Suprapubic skin (tissue), 4 donors: Measurements from ENCODE around the gene CCR8. TPM values are rescaled to one million over a fixed set of nuclear protein-coding genes. Genes with fewer than 3 reads are reported as not detected.
A peak's percentile ranks its signal among the peaks of the same experiment; 100 is the strongest.

Experiments
- DNase-seq, 2 donors: peaks; one replicate each; pipeline ENCODE4 v3.0.0-alpha.2; 2019; ENCODE audit warnings: low spot score in 2 of 2
- H3K27ac ChIP-seq: fragments of 200-600 bp; sonication (generic); one replicate; pipeline ENCODE4 v1.5.1; 2019
- H3K27me3 ChIP-seq: fragments of 200-600 bp; sonication (generic); one replicate; pipeline ENCODE4 v1.5.1; 2019
- H3K36me3 ChIP-seq: fragments of 200-600 bp; sonication (generic); one replicate; pipeline ENCODE4 v1.5.1; 2019
- H3K4me1 ChIP-seq: fragments of 200-600 bp; sonication (generic); one replicate; pipeline ENCODE4 v1.5.1; 2019
- H3K4me3 ChIP-seq: fragments of 200-600 bp; sonication (generic); one replicate; pipeline ENCODE4 v1.5.1; 2019; ENCODE audit warnings: mild to moderate bottlenecking
- H3K9me3 ChIP-seq: fragments of 200-600 bp; sonication (generic); one replicate; pipeline ENCODE4 v1.5.1; 2019
- EP300 ChIP-seq: sonication (generic); formaldehyde crosslinking; IDR thresholded peaks from one replicate; pipeline ENCODE4 v1.6.1; 2017; ENCODE audit warnings: antibody characterized with exemption
- POLR2A ChIP-seq, 2 donors: fragments of 450-650 bp; IDR thresholded peaks; one replicate each; pipeline ENCODE4 v1.6.1; 2017; ENCODE audit warnings: antibody characterized with exemption in 2 of 2, mild to moderate bottlenecking in 2 of 2, moderate library complexity in 2 of 2
- POLR2AphosphoS5 ChIP-seq, 3 donors: sonication (generic); formaldehyde crosslinking; IDR thresholded peaks; one replicate each; pipeline ENCODE4 v1.6.1; 2017; ENCODE audit warnings: antibody characterized with exemption in 3 of 3
- WGBS: methylation state at CpG from one replicate; pipeline ENCODE4 v1.1.5; 2018; 5-methylcytosine and 5-hydroxymethylcytosine counted together
- total RNA-seq, 4 donors: library from RNA; depleted of rRNA; stranded (reverse); fragments of >200 nt; gene quantifications; one replicate each; pipeline ENCODE4 v1.1.0, GENCODE V29; 2016
- TF ChIP-seq, protein P1 (sequence below), 2 donors: fragments of 200-600 bp in 1 of 2; fragments of 450-650 bp in 1 of 2; sonication (generic) in 1 of 2; IDR thresholded peaks; one replicate each; pipeline ENCODE4 v1.5.1; 2016 to 2019; ENCODE audit warnings: antibody characterized with exemption in 2 of 2, mild to moderate bottlenecking in 1 of 2, moderate library complexity in 1 of 2

Gene CCR8
- total RNA-seq, 4 donors from 2014 or later, result not detected

DNA sequence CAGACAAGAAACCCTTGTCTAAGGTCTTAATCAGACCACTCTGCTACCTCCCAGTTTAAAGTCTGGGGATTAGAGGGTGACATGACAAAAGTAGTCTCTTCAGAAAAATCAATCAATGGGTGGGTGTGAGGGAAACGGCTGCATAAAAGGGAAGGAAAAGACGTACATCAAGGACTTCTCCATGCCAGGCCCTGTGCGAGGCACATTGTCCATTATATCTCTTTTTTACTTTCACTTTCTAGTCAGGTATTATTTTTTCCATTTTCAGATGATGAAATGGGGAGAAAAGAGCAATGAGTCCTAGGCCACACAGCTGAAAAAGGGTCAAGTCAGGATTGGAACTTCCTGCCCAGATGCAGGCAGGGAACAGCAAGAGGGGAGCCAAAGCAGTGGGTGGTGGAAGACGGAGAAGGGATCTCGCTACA, 45.0 kb upstream of the CCR8 start:
- no peak overlapping the region for H3K4me3 ChIP-seq
- no peaks in the 10 kb centered on the region for H3K36me3 ChIP-seq
- TF ChIP-seq, protein P1, sequence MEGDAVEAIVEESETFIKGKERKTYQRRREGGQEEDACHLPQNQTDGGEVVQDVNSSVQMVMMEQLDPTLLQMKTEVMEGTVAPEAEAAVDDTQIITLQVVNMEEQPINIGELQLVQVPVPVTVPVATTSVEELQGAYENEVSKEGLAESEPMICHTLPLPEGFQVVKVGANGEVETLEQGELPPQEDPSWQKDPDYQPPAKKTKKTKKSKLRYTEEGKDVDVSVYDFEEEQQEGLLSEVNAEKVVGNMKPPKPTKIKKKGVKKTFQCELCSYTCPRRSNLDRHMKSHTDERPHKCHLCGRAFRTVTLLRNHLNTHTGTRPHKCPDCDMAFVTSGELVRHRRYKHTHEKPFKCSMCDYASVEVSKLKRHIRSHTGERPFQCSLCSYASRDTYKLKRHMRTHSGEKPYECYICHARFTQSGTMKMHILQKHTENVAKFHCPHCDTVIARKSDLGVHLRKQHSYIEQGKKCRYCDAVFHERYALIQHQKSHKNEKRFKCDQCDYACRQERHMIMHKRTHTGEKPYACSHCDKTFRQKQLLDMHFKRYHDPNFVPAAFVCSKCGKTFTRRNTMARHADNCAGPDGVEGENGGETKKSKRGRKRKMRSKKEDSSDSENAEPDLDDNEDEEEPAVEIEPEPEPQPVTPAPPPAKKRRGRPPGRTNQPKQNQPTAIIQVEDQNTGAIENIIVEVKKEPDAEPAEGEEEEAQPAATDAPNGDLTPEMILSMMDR (IDR thresholded peaks at IDR 0.05), result no peak
- TF ChIP-seq POLR2AphosphoS5 (IDR thresholded peaks at IDR 0.05), result no peak
- no peak for TF ChIP-seq POLR2A (IDR thresholded peaks at IDR 0.05)
- 79% methylated on average over 5 of the region's 5 CpGs for WGBS
- H3K4me1 ChIP-seq, result peaks cover 10% of the 10 kb centered on the region
- H3K9me3 ChIP-seq, result no peaks in the 10 kb centered on the region
- H3K27me3 ChIP-seq, result no peaks in the 10 kb centered on the region
- DNase-seq, result no peak
- H3K27ac ChIP-seq, result no peak overlapping the region

DNA sequence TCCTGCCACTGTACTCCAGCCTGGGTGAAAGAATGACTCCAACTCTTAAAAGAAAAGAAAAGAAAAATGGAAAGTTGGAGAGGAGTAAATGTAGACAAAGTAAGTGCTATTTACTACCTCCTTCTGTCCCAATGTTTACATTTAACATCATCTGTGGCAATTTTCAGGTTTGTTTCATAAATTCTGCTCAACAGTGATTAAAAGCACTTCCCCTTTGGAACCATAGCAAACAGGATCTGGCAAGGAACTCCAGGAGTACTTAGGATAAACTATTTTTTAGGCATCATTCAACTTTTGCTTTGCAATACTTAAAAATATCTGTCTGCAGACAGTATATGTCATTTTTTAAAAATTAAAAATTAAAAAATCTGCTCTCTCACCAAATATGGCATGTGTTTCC, 44.2 kb upstream of the CCR8 start:
- Histone ChIP-seq H3K27me3 (no peaks in the 10 kb centered on the region), H3K4me3 (no peak overlapping the region), H3K9me3 (no peaks in the 10 kb centered on the region), H3K27ac (no peak overlapping the region), H3K4me1 (peaks cover 4% of the 10 kb centered on the region), H3K36me3 (no peaks in the 10 kb centered on the region)
- TF ChIP-seq POLR2A (IDR thresholded peaks at IDR 0.05) (no peak), EP300 (no peak)
- no peak for DNase-seq

- no peaks in the 10 kb centered on the region for H3K36me3 ChIP-seq
- TF ChIP-seq POLR2AphosphoS5 (IDR thresholded peaks at IDR 0.05) (no peak), EP300 (no peak), POLR2A (IDR thresholded peaks at IDR 0.05) (no peak)
- TF ChIP-seq, protein P1 (IDR thresholded peaks at IDR 0.05), result no peak
- H3K27me3 ChIP-seq, result no peaks in the 10 kb centered on the region
- no peak overlapping the region for H3K4me3 ChIP-seq
- H3K4me1 ChIP-seq, result peaks cover 4% of the 10 kb centered on the region
- no peaks in the 10 kb centered on the region for H3K9me3 ChIP-seq
- H3K27ac ChIP-seq, result no peak overlapping the region
- no peak for DNase-seq
- 87% methylated on average over 3 of the region's 3 CpGs for WGBS
Observed at GRCh38 chr3:39286771-39287170, 42.7 kb upstream of the CCR8 start.

DNA sequence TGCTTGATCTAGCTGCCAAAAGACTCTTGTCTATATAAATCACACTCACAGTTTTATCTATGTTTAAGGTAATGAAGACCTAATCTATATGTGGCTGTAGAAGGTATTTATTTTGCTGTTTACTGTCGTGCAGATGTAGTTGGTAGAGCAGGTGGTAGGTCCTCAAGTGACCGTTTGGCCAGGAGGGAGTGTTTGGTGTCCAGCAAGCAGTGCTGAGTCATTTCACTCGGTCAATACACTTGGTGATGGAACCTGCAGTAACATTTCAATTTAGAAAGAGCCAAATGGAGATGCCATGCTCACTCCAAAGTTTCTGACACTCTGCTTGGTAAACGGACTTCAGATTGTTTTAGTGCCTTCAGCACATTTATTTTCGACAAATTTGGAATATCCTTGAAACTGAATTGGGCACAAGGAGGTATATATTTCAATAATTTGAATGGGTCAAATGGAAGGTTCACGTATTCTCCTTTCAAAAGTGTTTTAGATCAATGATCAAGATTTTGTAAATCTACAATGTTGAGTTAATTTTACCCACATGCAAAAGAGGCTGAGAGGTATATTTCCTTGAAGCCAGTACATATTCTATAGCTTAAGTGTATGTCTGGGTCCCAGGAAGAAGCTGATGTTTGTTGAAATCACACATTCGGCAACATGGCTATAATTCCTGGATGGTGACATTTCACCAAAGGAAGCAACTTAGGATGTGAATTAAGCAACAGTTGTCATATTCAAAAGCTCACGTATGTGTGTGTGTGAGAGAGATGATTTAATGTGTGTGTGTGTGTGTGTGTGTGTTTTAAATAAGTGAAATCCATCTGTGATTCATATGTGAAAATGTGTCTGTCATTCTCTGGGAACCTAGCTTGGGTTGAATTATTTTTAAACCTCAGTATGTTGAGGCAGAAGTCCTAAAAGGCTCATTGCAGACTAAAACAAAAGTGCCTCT, 42.0 kb upstream of the CCR8 start:
- 66% methylated on average over 8 of the region's 8 CpGs for WGBS
- Histone ChIP-seq H3K27ac (no peak overlapping the region), H3K36me3 (no peaks in the 10 kb centered on the region), H3K4me3 (no peak overlapping the region), H3K9me3 (no peaks in the 10 kb centered on the region), H3K27me3 (no peaks in the 10 kb centered on the region), H3K4me1 (peaks cover 4% of the 10 kb centered on the region)
- DNase-seq, result no peak
- TF ChIP-seq POLR2AphosphoS5 (IDR thresholded peaks at IDR 0.05) (no peak), POLR2A (IDR thresholded peaks at IDR 0.05) (no peak), EP300 (no peak)
- TF ChIP-seq, protein P1 (IDR thresholded peaks at IDR 0.05), result no peak

GRCh38 chr3:39288300-39288808, 41.2 kb upstream of the CCR8 start:
- TF ChIP-seq, protein P1 (IDR thresholded peaks at IDR 0.05), result peak; percentile 66 to 85
- TF ChIP-seq POLR2AphosphoS5 (IDR thresholded peaks at IDR 0.05), result no peak
- TF ChIP-seq POLR2A (IDR thresholded peaks at IDR 0.05), result no peak
- TF ChIP-seq EP300, result no peak
- Histone ChIP-seq H3K27ac (no peak overlapping the region), H3K9me3 (no peaks in the 10 kb centered on the region), H3K36me3 (no peaks in the 10 kb centered on the region), H3K27me3 (no peaks in the 10 kb centered on the region), H3K4me3 (no peak overlapping the region), H3K4me1 (peaks cover 4% of the 10 kb centered on the region)
- whole genome bisulfite sequencing, result 14% methylated on average over 3 of the region's 3 CpGs
- peak in 1 of 2 donors; percentile 76 for DNase-seq
